Endothelial cell (in vitro differentiated cells): ENCODE data around the gene COG7. TPM values are rescaled to one million over a fixed set of nuclear protein-coding genes. Genes with fewer than 3 reads are reported as not detected.

Source experiments
- DNase-seq: peaks from one replicate; pipeline ENCODE4 v3.0.0; 2021; ENCODE audit warnings: low spot score
- H3K27ac Mint-ChIP-seq: one replicate; pipeline ENCODE4 v1.8.0; 2021; ENCODE audit warnings: mixed read lengths, inconsistent platforms; ENCODE audit not compliant: unreplicated experiment
- H3K27me3 Mint-ChIP-seq: one replicate; pipeline ENCODE4 v1.8.0; 2021; ENCODE audit warnings: mild to moderate bottlenecking, moderate library complexity, mixed read lengths, inconsistent platforms; ENCODE audit not compliant: unreplicated experiment
- H3K36me3 Mint-ChIP-seq: one replicate; pipeline ENCODE4 v1.8.0; 2021; ENCODE audit warnings: mild to moderate bottlenecking, low read depth, mixed read lengths, inconsistent platforms; ENCODE audit not compliant: unreplicated experiment
- H3K4me1 Mint-ChIP-seq: one replicate; pipeline ENCODE4 v1.8.0; 2021; ENCODE audit warnings: mild to moderate bottlenecking, mixed read lengths, inconsistent platforms; ENCODE audit not compliant: unreplicated experiment
- H3K4me3 Mint-ChIP-seq: one replicate; pipeline ENCODE4 v1.8.0; 2021; ENCODE audit warnings: mild to moderate bottlenecking, mixed read lengths, inconsistent platforms; ENCODE audit not compliant: unreplicated experiment
- H3K9me3 Mint-ChIP-seq: one replicate; pipeline ENCODE4 v1.8.0; 2021; ENCODE audit warnings: mixed read lengths, inconsistent platforms; ENCODE audit not compliant: unreplicated experiment
- total RNA-seq: library from RNA; stranded (reverse); fragmentation: NEBNext Ultra II Directional; extraction: Animal tissue kit (Norgen Biotek cat#: 25700); gene quantifications from one replicate; pipeline ENCODE4 v1.2.1, GENCODE V29; 2021; ENCODE audit not compliant: unreplicated experiment
- TF ChIP-seq, protein P1 (sequence below): fragments of 200-600 bp; sonication (generic); IDR thresholded peaks from one replicate; pipeline ENCODE4 v1.5.0; 2021; ENCODE audit warnings: antibody characterized with exemption; ENCODE audit not compliant: unreplicated experiment

Gene COG7
- total RNA-seq, 1 donor from 2014 or later, result 10.1 TPM

GRCh38 chr16:23379707-23380106 is 73.3 kb downstream of the COG7 start:
- H3K9me3 Mint-ChIP-seq, result no peaks in the 10 kb centered on the region
- no peak for DNase-seq
- no peak overlapping the region for H3K27ac Mint-ChIP-seq
- peaks cover 13% of the 10 kb centered on the region for H3K27me3 Mint-ChIP-seq
- H3K4me3 Mint-ChIP-seq, result no peak overlapping the region
- H3K4me1 Mint-ChIP-seq, result no peaks in the 10 kb centered on the region
- H3K36me3 Mint-ChIP-seq, result no peaks in the 10 kb centered on the region
- TF ChIP-seq, protein P1, sequence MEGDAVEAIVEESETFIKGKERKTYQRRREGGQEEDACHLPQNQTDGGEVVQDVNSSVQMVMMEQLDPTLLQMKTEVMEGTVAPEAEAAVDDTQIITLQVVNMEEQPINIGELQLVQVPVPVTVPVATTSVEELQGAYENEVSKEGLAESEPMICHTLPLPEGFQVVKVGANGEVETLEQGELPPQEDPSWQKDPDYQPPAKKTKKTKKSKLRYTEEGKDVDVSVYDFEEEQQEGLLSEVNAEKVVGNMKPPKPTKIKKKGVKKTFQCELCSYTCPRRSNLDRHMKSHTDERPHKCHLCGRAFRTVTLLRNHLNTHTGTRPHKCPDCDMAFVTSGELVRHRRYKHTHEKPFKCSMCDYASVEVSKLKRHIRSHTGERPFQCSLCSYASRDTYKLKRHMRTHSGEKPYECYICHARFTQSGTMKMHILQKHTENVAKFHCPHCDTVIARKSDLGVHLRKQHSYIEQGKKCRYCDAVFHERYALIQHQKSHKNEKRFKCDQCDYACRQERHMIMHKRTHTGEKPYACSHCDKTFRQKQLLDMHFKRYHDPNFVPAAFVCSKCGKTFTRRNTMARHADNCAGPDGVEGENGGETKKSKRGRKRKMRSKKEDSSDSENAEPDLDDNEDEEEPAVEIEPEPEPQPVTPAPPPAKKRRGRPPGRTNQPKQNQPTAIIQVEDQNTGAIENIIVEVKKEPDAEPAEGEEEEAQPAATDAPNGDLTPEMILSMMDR, result no peak

- TF ChIP-seq, protein P1, result no peak
- H3K4me3 Mint-ChIP-seq, result no peak overlapping the region
- H3K27me3 Mint-ChIP-seq, result peaks cover 13% of the 10 kb centered on the region
- no peak for DNase-seq
- no peaks in the 10 kb centered on the region for H3K36me3 Mint-ChIP-seq
- no peak overlapping the region for H3K27ac Mint-ChIP-seq
- H3K9me3 Mint-ChIP-seq, result no peaks in the 10 kb centered on the region
- H3K4me1 Mint-ChIP-seq, result no peaks in the 10 kb centered on the region
These were observed 74.1 kb downstream of the COG7 start for GRCh38 chr16:23378921-23379320.

- no peak overlapping the region for H3K4me3 Mint-ChIP-seq
- no peak for DNase-seq
- H3K9me3 Mint-ChIP-seq, result no peaks in the 10 kb centered on the region
- H3K27me3 Mint-ChIP-seq, result peaks cover 13% of the 10 kb centered on the region
- no peaks in the 10 kb centered on the region for H3K4me1 Mint-ChIP-seq
- no peak overlapping the region for H3K27ac Mint-ChIP-seq
- H3K36me3 Mint-ChIP-seq, result no peaks in the 10 kb centered on the region
- TF ChIP-seq, protein P1, result no peak
These were observed 74.7 kb downstream of the COG7 start for GRCh38 chr16:23378256-23378655.

DNA sequence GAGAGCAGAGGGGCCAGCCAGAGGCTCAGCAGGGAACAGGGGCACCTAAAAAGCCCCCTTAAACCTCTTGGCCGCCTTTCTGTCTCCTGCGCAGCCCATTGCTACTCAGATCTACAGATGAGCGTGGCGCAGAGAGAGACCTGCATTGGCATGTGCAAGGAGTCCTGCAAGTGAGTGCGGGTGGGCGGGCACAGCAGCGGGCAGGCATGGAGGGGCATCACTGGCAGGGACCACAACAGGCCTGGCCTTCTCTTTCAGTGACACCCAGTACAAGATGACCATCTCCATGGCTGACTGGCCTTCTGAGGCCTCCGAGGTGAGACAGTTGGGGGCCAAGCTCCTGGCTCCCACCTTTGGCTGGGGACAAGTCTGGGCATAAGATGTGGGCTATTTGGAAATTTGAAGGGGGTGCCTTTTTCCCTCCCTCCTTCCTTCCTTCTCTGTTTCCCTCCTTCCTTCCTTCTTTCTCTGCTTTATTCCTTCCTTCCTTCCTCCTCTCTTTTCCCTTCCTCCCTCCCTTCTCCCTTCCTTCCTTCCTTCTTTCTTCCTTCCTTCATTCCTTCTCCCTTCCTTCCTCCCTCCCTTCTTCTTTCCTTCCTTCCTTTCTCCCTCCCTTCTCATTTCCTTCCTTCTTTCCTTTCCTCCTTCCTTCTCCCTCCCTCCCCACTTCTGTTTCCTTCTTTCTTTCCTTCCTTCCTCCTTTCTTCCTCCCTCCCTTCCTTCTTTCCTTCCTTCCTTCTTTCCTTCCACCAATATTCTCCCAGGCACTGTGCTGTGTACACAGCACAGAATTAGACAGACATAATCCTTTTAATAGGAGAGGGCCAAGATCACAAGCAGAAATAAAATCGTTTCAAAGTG is 75.7 kb downstream of the COG7 start:
- no peaks in the 10 kb centered on the region for H3K9me3 Mint-ChIP-seq
- TF ChIP-seq, protein P1, result no peak
- no peak for DNase-seq
- H3K4me3 Mint-ChIP-seq, result no peak overlapping the region
- H3K27me3 Mint-ChIP-seq, result peaks cover 13% of the 10 kb centered on the region
- no peaks in the 10 kb centered on the region for H3K4me1 Mint-ChIP-seq
- no peaks in the 10 kb centered on the region for H3K36me3 Mint-ChIP-seq
- peak overlapping the region; percentile 87 for H3K27ac Mint-ChIP-seq

DNA sequence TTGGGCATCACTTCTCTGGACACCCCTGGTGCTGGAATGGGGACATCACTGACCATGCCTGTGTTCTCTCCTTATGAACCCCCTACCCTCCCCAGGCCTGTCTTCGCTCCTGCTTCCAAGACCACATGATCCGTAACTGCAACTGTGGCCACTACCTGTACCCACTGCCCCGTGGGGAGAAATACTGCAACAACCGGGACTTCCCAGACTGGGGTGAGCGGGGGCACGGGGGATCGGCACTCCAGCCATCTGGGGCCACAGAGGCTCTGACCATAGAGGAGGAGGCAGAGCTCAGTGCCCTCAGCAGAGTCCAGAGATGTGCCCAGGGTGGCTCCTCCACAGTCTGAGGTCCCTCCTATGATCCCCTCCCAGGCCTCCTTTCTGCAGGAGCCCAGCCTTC is 77.3 kb downstream of the COG7 start:
- no peaks in the 10 kb centered on the region for H3K4me1 Mint-ChIP-seq
- H3K27me3 Mint-ChIP-seq, result peaks cover 11% of the 10 kb centered on the region
- no peak overlapping the region for H3K27ac Mint-ChIP-seq
- DNase-seq, result no peak
- H3K9me3 Mint-ChIP-seq, result no peaks in the 10 kb centered on the region
- TF ChIP-seq, protein P1, result no peak
- H3K4me3 Mint-ChIP-seq, result no peak overlapping the region
- peaks cover 2% of the 10 kb centered on the region for H3K36me3 Mint-ChIP-seq
